Right cardiac atrium (tissue), 5 donors: ENCODE measurements around the gene BLOC1S4. TPM values are rescaled to one million over a fixed set of nuclear protein-coding genes. Genes with fewer than 3 reads are reported as not detected.
"Not testable (repeated sequence)": the region's sequence is repeated elsewhere in the genome, so short reads cannot be mapped to it uniquely, and the experiment has no call there.

Experiments
- ATAC-seq, 2 donors: fragments of 200-7000 bp; cut with Tn5 transposase; one replicate each; pipeline versions ENCODE4 v1.8.0 to v1.9.1; 2020; ENCODE audit warnings: moderate library complexity in 2 of 2, mild to moderate bottlenecking in 1 of 2
- DNase-seq, 3 donors: peaks; one replicate each; pipeline ENCODE4 v3.0.0-alpha.2; 2020
- H3K27ac ChIP-seq: one replicate; pipeline ENCODE4 v1.5.1; 2013; ENCODE audit warnings: mild to moderate bottlenecking, low read length, control low read depth, moderate library complexity
- H3K27me3 ChIP-seq: one replicate; pipeline ENCODE4 v1.6.1; 2013; ENCODE audit not compliant: control insufficient read depth, insufficient read depth
- H3K4me1 ChIP-seq: one replicate; pipeline ENCODE4 v1.6.1; 2013; ENCODE audit warnings: low read length; ENCODE audit not compliant: control insufficient read depth, insufficient read depth
- H3K4me3 ChIP-seq: one replicate; pipeline ENCODE4 v1.5.1; 2013; ENCODE audit warnings: low read length, control low read depth
- H3K9me3 ChIP-seq: one replicate; pipeline ENCODE4 v1.6.1; 2013; ENCODE audit warnings: low read length; ENCODE audit not compliant: control insufficient read depth
- WGBS: extraction: QIAGEN DNeasy Blood & Tissue Kit; methylation state at CpG from one replicate; pipeline ENCODE4 v1.1.7; 2013; 5-methylcytosine and 5-hydroxymethylcytosine counted together
- intact Hi-C, 4 donors: fragments of 100-400 bp; cut with DNase I; formaldehyde crosslinking; loops; one replicate each; pipeline versions ENCODE4 v1.11.0 to v1.14.0; 2022 to 2023
- polyA plus RNA-seq: library from polyadenylated mRNA; stranded (reverse); fragments of 200-250 nt; gene quantifications from one replicate; pipeline ENCODE4 v1.2.3, GENCODE V29; 2013
- total RNA-seq, 4 donors: library from RNA; stranded (reverse); fragmentation: NEBNext Ultra II Directional; extraction: Animal tissue kit (Norgen Biotek cat#: 25700); gene quantifications; one replicate each; pipeline ENCODE4 v1.2.1, GENCODE V29; 2021
- donor health status: healthy with polysubstance abuse.
- donor health status: DM: no; HTN: yes; CAD: no.
- donor health status: DM: no; HTN: no; CAD: no.
- donor health status: DM: no; HTN: yes; CAD: no; lungs with severe emphysema.
- donor health status: DM: yes; HTN: yes; CAD: no.

Gene BLOC1S4
- total and polyA plus RNA-seq, 5 donors, result 7.0 to 9.1 (median 7.8) TPM

GRCh38 chr4:6754481-6755087 is 38.6 kb downstream of the BLOC1S4 start:
- peaks cover 3% of the 10 kb centered on the region for H3K4me1 ChIP-seq
- 89% methylated on average over 3 of the region's 3 CpGs for WGBS
- DNase-seq (no peak), ATAC-seq (no peak)
- H3K27me3 ChIP-seq, result no peaks in the 10 kb centered on the region
- no peaks in the 10 kb centered on the region for H3K9me3 ChIP-seq
- intact Hi-C loops, result no loop called here
- no peak overlapping the region for H3K4me3 ChIP-seq
- no peak overlapping the region for H3K27ac ChIP-seq

- H3K27me3 ChIP-seq, result no peaks in the 10 kb centered on the region
- 82% methylated on average over 5 of the region's 5 CpGs for WGBS
- no peak overlapping the region for H3K27ac ChIP-seq
- peaks cover 3% of the 10 kb centered on the region for H3K4me1 ChIP-seq
- H3K4me3 ChIP-seq, result no peak overlapping the region
- no peak for DNase-seq
- no peak for ATAC-seq
- no peaks in the 10 kb centered on the region for H3K9me3 ChIP-seq
- intact Hi-C loops, result no loop called here
These were observed 39.2 kb downstream of the BLOC1S4 start for GRCh38 chr4:6755088-6755753.

- intact Hi-C loops, H3K9me3 ChIP-seq, ATAC-seq, H3K27ac ChIP-seq, H3K27me3 ChIP-seq, H3K4me3 ChIP-seq, DNase-seq, H3K4me1 ChIP-seq: not testable (repeated sequence)
- WGBS, result 42% methylated on average over 2 of the region's 6 CpGs
These were observed 40.4 kb downstream of the BLOC1S4 start for GRCh38 chr4:6756345-6756744.

GRCh38 chr4:6758728-6759127 is 42.8 kb downstream of the BLOC1S4 start:
- H3K9me3 ChIP-seq, result no peaks in the 10 kb centered on the region
- WGBS, result 71% methylated on average over 4 of the region's 4 CpGs
- DNase-seq (no peak), ATAC-seq (no peak)
- H3K4me1 ChIP-seq, result peaks cover 3% of the 10 kb centered on the region
- H3K4me3 ChIP-seq, result no peak overlapping the region
- no peaks in the 10 kb centered on the region for H3K27me3 ChIP-seq
- intact Hi-C loops, result no loop called here
- no peak overlapping the region for H3K27ac ChIP-seq

GRCh38 chr4:6760865-6761264 is 44.9 kb downstream of the BLOC1S4 start:
- Histone ChIP-seq H3K4me3 (no peak overlapping the region), H3K9me3 (no peaks in the 10 kb centered on the region), H3K27ac (no peak overlapping the region), H3K27me3 (no peaks in the 10 kb centered on the region), H3K4me1 (no peaks in the 10 kb centered on the region)
- WGBS, result 89% methylated on average over 9 of the region's 9 CpGs
- ATAC-seq (peak in 1 of 2 donors; percentile 25), DNase-seq (no peak)
- intact Hi-C loops, result no loop called here

- WGBS, result 80% methylated on average over 35 of the region's 35 CpGs
- ATAC-seq, result peak in 1 of 2 donors; percentile 15
- DNase-seq, result no peak
These were observed 46.0 kb downstream of the BLOC1S4 start for GRCh38 chr4:6761649-6762615.

GRCh38 chr4:6763330-6763851 is 47.4 kb downstream of the BLOC1S4 start:
- 78% methylated on average over 16 of the region's 16 CpGs for WGBS
- Histone ChIP-seq H3K4me1 (peaks cover 2% of the 10 kb centered on the region), H3K4me3 (no peak overlapping the region), H3K27me3 (no peaks in the 10 kb centered on the region), H3K9me3 (no peaks in the 10 kb centered on the region), H3K27ac (no peak overlapping the region)
- ATAC-seq (no peak), DNase-seq (no peak)
- intact Hi-C loops, result no loop called here

More at GRCh38 chr4:6761649-6762615, 46.0 kb downstream of the BLOC1S4 start:
- no peak overlapping the region for H3K27ac ChIP-seq
- no peak overlapping the region for H3K4me3 ChIP-seq
- intact Hi-C loops, result no loop called here
- no peaks in the 10 kb centered on the region for H3K27me3 ChIP-seq
- no peaks in the 10 kb centered on the region for H3K9me3 ChIP-seq
- H3K4me1 ChIP-seq, result no peaks in the 10 kb centered on the region

GRCh38 chr4:6764976-6765620 is 49.1 kb downstream of the BLOC1S4 start:
- intact Hi-C loops, result no loop called here

GRCh38 chr4:6765703-6766102 is 49.7 kb downstream of the BLOC1S4 start:
- no peak for ATAC-seq
- Histone ChIP-seq H3K4me3 (no peak overlapping the region), H3K9me3 (no peaks in the 10 kb centered on the region), H3K4me1 (peaks cover 5% of the 10 kb centered on the region), H3K27me3 (no peaks in the 10 kb centered on the region), H3K27ac (no peak overlapping the region)
- WGBS, result 89% methylated on average over 2 of the region's 2 CpGs
- intact Hi-C loops, result no loop called here
- DNase-seq, result no peak

More at GRCh38 chr4:6764976-6765620, 49.1 kb downstream of the BLOC1S4 start:
- H3K27me3 ChIP-seq, result no peaks in the 10 kb centered on the region
- 79% methylated on average over 11 of the region's 11 CpGs for WGBS
- ATAC-seq, result no peak
- H3K27ac ChIP-seq, result no peak overlapping the region
- H3K9me3 ChIP-seq, result no peaks in the 10 kb centered on the region
- no peak for DNase-seq
- H3K4me1 ChIP-seq, result peaks cover 5% of the 10 kb centered on the region
- no peak overlapping the region for H3K4me3 ChIP-seq
